Adrenal gland (tissue), 5 donors: Measurements from ENCODE around the gene SPOCK1.

ENCODE experiments used
- POLR2A ChIP-seq, 2 donors: fragments of 450-650 bp; IDR thresholded peaks; one replicate each; pipeline ENCODE4 v1.6.1; 2017; ENCODE audit warnings: antibody characterized with exemption in 2 of 2, mild to moderate bottlenecking in 2 of 2, moderate library complexity in 1 of 2
- TF ChIP-seq, protein P1 (sequence below), 6 experiments: fragments of 450-650 bp in 4 of 6; fragments of 200-600 bp in 2 of 6; sonication (generic) in 1 of 6; IDR thresholded peaks; 1 replicate in 5 of 6; 2 replicates in 1 of 6; pipeline versions ENCODE4 v1.5.1 to v1.8.0; 2016 to 2021; ENCODE audit warnings: antibody characterized with exemption in 6 of 6, mild to moderate bottlenecking in 2 of 6, moderate library complexity in 1 of 6
- donor health status: DM: no; HTN: no; CAD: no.

DNA sequence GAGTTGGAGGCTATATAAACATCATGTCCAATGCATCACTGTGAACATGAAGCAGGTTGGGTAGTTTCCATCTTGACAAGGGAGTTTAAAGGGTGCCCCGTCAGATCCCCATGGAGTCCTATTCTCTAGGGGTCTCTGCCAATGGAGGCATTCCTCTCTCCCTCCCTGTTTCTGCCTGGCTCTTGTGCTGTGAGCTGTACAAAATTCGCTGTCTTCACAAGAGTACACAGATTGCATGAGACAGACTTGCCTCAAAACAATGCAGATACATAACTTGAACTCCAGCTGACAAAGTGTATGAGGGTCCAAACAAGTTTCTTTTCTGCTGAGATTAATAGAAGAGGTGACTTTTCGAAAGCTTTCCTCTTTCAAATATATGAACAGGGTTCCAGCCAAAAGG is 165.2 kb downstream of the SPOCK1 start:
- TF ChIP-seq, protein P1, sequence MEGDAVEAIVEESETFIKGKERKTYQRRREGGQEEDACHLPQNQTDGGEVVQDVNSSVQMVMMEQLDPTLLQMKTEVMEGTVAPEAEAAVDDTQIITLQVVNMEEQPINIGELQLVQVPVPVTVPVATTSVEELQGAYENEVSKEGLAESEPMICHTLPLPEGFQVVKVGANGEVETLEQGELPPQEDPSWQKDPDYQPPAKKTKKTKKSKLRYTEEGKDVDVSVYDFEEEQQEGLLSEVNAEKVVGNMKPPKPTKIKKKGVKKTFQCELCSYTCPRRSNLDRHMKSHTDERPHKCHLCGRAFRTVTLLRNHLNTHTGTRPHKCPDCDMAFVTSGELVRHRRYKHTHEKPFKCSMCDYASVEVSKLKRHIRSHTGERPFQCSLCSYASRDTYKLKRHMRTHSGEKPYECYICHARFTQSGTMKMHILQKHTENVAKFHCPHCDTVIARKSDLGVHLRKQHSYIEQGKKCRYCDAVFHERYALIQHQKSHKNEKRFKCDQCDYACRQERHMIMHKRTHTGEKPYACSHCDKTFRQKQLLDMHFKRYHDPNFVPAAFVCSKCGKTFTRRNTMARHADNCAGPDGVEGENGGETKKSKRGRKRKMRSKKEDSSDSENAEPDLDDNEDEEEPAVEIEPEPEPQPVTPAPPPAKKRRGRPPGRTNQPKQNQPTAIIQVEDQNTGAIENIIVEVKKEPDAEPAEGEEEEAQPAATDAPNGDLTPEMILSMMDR (IDR thresholded peaks at IDR 0.05), result no peak
- no peak for TF ChIP-seq POLR2A (IDR thresholded peaks at IDR 0.05)
